Activated T-cell treated with anti-CD3 and anti-CD28 coated beads, Interleukin-2, amount 50 U/mL, for 4 hours (primary cell): ENCODE measurements around the gene ATP6V1F. TPM values are rescaled to one million over a fixed set of nuclear protein-coding genes. Genes with fewer than 3 reads are reported as not detected.

Source experiments
- ATAC-seq, 2 donors: fragments of 200-7000 bp; cut with Tn5 transposase; one replicate each; pipeline ENCODE4 v1.10.0; 2021
- DNase-seq: peaks from one replicate; pipeline ENCODE4 v3.0.0-alpha.2; 2020
- H3K27me3 Mint-ChIP-seq: one replicate; pipeline ENCODE4 v1.8.0; 2021; ENCODE audit warnings: low read depth, mixed read lengths
- H3K36me3 Mint-ChIP-seq: one replicate; pipeline ENCODE4 v1.8.0; 2022; ENCODE audit warnings: mixed read lengths; ENCODE audit not compliant: insufficient read depth
- H3K4me1 Mint-ChIP-seq: one replicate; pipeline ENCODE4 v1.8.0; 2021; ENCODE audit warnings: low read depth, mixed read lengths
- H3K4me3 Mint-ChIP-seq: one replicate; pipeline ENCODE4 v1.8.0; 2021; ENCODE audit warnings: mild to moderate bottlenecking, moderate library complexity, mixed read lengths
- H3K9me3 Mint-ChIP-seq: one replicate; pipeline ENCODE4 v1.8.0; 2021; ENCODE audit warnings: mixed read lengths
- total RNA-seq, 3 donors: library from RNA; stranded (reverse); gene quantifications; one replicate each; pipeline ENCODE4 v1.2.1, GENCODE V29; 2021

The ATP6V1F gene
- total RNA-seq, 3 donors from 2014 or later: 120 to 137 (median 127) TPM

DNA sequence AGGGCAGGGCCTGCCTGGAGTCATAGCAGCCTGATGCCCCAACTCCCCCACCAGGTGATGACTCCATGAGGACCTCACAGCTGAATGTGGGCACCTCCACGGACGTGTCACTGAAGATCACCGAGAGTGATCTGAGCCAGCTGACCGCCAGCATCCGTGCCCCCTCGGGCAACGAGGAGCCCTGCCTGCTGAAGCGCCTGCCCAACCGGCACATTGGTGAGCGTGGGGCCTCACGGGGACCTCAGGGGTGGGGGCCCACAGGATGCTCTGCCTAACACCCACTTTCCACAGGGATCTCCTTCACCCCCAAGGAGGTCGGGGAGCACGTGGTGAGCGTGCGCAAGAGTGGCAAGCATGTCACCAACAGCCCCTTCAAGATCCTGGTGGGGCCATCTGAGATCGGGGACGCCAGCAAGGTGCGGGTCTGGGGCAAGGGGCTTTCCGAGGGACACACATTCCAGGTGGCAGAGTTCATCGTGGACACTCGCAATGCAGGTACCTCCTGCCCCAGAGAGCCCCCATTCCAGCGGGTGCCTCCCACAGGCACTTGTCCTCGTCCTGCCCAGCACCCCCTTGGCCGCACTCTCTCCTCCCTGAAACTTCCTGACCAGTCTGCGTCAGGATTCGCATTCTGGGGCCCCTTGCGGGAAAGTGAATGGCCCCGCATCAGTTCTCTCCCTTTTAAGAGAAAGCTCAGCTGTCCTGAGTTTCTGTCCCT, 10.0 kb upstream of the ATP6V1F start:
- H3K9me3 Mint-ChIP-seq: no peaks in the 10 kb centered on the region

GRCh38 chr7:128853799-128854198, 8.9 kb upstream of the ATP6V1F start:
- Mint-ChIP-seq H3K9me3 (no peaks in the 10 kb centered on the region), H3K4me1 (no peaks in the 10 kb centered on the region), H3K27me3 (no peaks in the 10 kb centered on the region), H3K4me3 (no peak overlapping the region), H3K36me3 (no peaks in the 10 kb centered on the region)
- ATAC-seq: no peak
- DNase-seq: no peak

More for the DNA sequence above, 10.0 kb upstream of the ATP6V1F start:
- H3K27me3 Mint-ChIP-seq: no peaks in the 10 kb centered on the region
- H3K4me3 Mint-ChIP-seq: no peak overlapping the region
- no peak for DNase-seq
- no peaks in the 10 kb centered on the region for H3K36me3 Mint-ChIP-seq
- no peak for ATAC-seq
- H3K4me1 Mint-ChIP-seq: no peaks in the 10 kb centered on the region

DNA sequence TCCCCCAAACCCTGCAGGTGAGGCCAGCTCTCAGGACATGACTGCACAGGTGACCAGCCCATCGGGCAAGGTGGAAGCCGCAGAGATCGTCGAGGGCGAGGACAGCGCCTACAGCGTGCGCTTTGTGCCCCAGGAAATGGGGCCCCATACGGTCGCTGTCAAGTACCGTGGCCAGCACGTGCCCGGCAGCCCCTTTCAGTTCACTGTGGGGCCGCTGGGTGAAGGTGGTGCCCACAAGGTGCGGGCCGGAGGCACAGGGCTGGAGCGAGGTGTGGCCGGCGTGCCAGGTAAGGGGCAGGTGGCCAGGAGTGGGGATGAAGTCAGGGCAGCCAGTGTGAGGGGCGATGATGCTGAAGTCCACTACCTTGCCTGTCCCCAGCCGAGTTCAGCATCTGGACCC, 8.3 kb upstream of the ATP6V1F start:
- H3K27me3 Mint-ChIP-seq: no peaks in the 10 kb centered on the region

GRCh38 chr7:128855559-128855958, 7.1 kb upstream of the ATP6V1F start:
- no peaks in the 10 kb centered on the region for H3K36me3 Mint-ChIP-seq
- no peak overlapping the region for H3K4me3 Mint-ChIP-seq
- ATAC-seq: no peak

More for the DNA sequence above, 8.3 kb upstream of the ATP6V1F start:
- ATAC-seq (no peak), DNase-seq (no peak)
- no peak overlapping the region for H3K4me3 Mint-ChIP-seq
- H3K4me1 Mint-ChIP-seq: no peaks in the 10 kb centered on the region
- no peaks in the 10 kb centered on the region for H3K9me3 Mint-ChIP-seq
- H3K36me3 Mint-ChIP-seq: no peaks in the 10 kb centered on the region

DNA sequence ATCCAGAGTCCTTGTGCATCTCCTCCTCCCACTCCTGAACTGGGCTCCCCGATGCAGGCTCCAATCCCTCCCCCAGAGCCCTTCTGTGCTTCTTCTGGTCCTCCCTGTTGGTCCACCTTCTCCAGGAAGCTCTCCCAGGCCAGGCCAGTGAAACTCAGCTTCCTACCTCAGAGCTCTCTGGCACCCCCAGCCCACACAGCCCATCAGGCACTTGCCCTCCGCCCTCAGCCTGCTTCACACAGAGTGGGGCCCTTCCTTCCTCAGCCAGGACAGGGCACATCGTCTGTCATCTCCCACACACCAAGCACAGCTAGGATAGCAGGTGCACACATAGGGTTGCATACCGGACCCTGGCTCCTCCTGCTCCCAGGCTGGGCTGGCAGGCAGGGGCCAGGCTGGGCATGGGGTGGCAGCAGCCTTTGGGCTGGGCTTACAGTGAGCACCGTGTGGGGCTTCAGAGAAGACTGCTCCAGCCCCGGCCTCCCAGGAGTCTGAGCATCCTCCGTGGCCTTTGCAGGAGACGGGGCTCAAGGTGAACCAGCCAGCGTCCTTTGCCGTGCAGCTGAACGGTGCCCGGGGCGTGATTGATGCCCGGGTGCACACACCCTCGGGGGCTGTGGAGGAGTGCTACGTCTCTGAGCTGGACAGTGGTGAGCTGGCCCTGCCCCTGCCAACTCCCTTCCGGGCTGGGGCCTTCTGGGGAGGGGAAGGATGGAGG, 6.5 kb upstream of the ATP6V1F start:
- H3K9me3 Mint-ChIP-seq: no peaks in the 10 kb centered on the region
- ATAC-seq: no peak
- H3K36me3 Mint-ChIP-seq: no peaks in the 10 kb centered on the region
- no peaks in the 10 kb centered on the region for H3K4me1 Mint-ChIP-seq
- H3K27me3 Mint-ChIP-seq: no peaks in the 10 kb centered on the region
- no peak for DNase-seq
- no peak overlapping the region for H3K4me3 Mint-ChIP-seq

More at GRCh38 chr7:128855559-128855958, 7.1 kb upstream of the ATP6V1F start:
- H3K4me1 Mint-ChIP-seq: no peaks in the 10 kb centered on the region
- H3K9me3 Mint-ChIP-seq: no peaks in the 10 kb centered on the region
- H3K27me3 Mint-ChIP-seq: no peaks in the 10 kb centered on the region
- DNase-seq: no peak

- no peak for DNase-seq
- Mint-ChIP-seq H3K27me3 (no peaks in the 10 kb centered on the region), H3K4me1 (peaks cover 7% of the 10 kb centered on the region), H3K36me3 (no peaks in the 10 kb centered on the region), H3K9me3 (no peaks in the 10 kb centered on the region), H3K4me3 (no peak overlapping the region)
- ATAC-seq: no peak
These were observed 4.0 kb upstream of the ATP6V1F start for GRCh38 chr7:128858380-128859231.

GRCh38 chr7:128859232-128860157, 3.2 kb upstream of the ATP6V1F start:
- Mint-ChIP-seq H3K9me3 (no peaks in the 10 kb centered on the region), H3K4me1 (peaks cover 11% of the 10 kb centered on the region), H3K4me3 (no peak overlapping the region), H3K36me3 (no peaks in the 10 kb centered on the region), H3K27me3 (no peaks in the 10 kb centered on the region)
- ATAC-seq: no peak
- DNase-seq: no peak

DNA sequence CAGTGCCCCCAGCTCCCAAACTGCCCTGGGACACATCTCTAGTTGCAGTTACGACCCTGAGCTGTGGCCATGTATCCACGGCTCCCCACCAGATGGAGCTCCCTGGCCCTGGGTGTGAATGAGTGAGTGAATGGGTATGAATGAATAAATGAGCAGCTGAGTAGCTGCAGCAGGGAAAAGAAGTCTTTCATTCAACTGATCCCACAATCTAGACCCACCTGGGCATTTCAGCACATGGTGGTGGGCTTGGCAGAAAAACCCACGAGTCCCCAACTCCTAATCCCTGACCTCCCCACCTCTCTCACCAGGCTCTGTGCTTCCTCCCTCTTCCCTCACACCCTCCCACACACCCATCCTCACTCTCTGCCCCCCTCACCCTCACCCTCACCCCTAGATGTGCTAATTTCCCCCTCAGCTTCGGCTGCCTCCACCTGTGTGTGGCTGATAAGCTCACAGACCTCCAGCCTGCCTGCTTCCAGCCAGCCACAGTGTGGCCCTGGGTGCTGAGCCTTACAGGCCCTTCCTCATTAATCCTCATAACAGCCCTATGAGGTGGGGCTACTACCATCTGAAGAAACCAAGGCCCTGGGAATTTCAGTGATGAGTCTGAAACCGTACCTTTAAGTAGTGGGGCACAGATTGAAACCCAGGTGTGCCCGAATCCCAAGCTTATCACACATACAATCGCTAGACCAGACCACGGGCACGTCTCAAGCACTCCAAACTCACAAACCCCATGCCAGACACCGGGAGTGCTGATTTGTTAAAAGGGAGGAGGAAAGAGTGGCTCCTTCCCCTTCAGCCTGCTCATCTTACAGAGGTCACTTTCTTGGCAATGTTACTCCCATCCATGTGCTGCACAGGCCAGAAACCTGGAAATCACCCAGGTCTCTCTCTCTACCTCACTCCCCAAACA, 2.2 kb upstream of the ATP6V1F start:
- DNase-seq: no peak
- Mint-ChIP-seq H3K9me3 (no peaks in the 10 kb centered on the region), H3K36me3 (peaks cover 3% of the 10 kb centered on the region), H3K4me1 (peaks cover 15% of the 10 kb centered on the region), H3K4me3 (no peak overlapping the region), H3K27me3 (no peaks in the 10 kb centered on the region)
- no peak for ATAC-seq

- Mint-ChIP-seq H3K4me1 (peaks cover 17% of the 10 kb centered on the region), H3K9me3 (no peaks in the 10 kb centered on the region), H3K36me3 (peaks cover 10% of the 10 kb centered on the region), H3K27me3 (no peaks in the 10 kb centered on the region), H3K4me3 (peak overlapping the region; percentile 100)
- no peak for ATAC-seq
- no peak for DNase-seq
These were observed 592 bp upstream of the ATP6V1F start for GRCh38 chr7:128861957-128862570.

DNA sequence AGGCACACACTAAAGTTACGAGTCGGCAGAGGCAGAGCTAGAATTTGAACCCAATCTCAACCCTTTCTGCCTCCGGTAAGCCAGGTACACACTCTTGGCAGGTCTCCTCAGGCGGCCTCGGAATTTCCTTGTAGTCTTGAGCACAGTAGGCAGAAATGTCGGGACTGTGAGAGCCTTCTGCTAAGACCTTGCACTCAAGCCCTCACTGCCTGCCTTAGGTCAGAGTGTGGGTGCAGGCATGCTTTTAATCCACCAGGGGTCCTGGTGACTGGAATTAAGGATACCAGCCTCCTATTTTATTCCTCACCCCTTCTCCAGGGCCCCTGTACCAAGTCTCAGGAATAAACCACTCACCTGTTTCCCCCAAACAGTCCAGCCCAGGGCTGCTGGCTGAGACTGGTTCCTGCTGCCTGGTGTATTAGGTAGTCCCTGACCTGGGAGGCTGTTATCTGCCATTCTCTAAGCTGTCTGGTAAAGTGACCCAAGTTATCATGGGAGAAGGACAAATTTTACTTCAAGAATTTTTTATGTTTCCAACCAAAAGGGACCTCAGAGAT, 855 bp downstream of the ATP6V1F start:
- H3K27me3 Mint-ChIP-seq: no peaks in the 10 kb centered on the region
- peak overlapping the region; percentile 100 for H3K4me3 Mint-ChIP-seq
- no peaks in the 10 kb centered on the region for H3K9me3 Mint-ChIP-seq
- H3K4me1 Mint-ChIP-seq: peaks cover 17% of the 10 kb centered on the region
- ATAC-seq: peak; percentile 58 to 59
- peaks cover 11% of the 10 kb centered on the region for H3K36me3 Mint-ChIP-seq
- peak; percentile 22 for DNase-seq

- DNase-seq (no peak), ATAC-seq (no peak)
- Mint-ChIP-seq H3K9me3 (no peaks in the 10 kb centered on the region), H3K4me1 (peaks cover 21% of the 10 kb centered on the region), H3K36me3 (peaks cover 11% of the 10 kb centered on the region), H3K4me3 (peak overlapping the region; percentile 6), H3K27me3 (peaks cover 4% of the 10 kb centered on the region)
These were observed 2.6 kb downstream of the ATP6V1F start for GRCh38 chr7:128865303-128865702.
